OCI-LY7 (cell line): ENCODE measurements around the gene TOR1A.

Source experiments
- EZH2phosphoT487 ChIP-seq: fragments of 200-600 bp; sonication (generic); IDR thresholded peaks from 2 replicates; pipeline ENCODE4 v1.6.1; 2018; ENCODE audit warnings: low read depth, borderline replicate concordance, mild to moderate bottlenecking, mixed run types, antibody characterized with exemption, low read length, moderate library complexity, mixed read lengths
- TF ChIP-seq, protein P1 (sequence below): fragments of 200-600 bp; sonication (generic); conservative IDR thresholded peaks from 2 replicates; pipeline ENCODE4 v1.5.1; 2014; ENCODE audit warnings: mild to moderate bottlenecking, antibody characterized with exemption, low read length, moderate library complexity, mixed read lengths

DNA sequence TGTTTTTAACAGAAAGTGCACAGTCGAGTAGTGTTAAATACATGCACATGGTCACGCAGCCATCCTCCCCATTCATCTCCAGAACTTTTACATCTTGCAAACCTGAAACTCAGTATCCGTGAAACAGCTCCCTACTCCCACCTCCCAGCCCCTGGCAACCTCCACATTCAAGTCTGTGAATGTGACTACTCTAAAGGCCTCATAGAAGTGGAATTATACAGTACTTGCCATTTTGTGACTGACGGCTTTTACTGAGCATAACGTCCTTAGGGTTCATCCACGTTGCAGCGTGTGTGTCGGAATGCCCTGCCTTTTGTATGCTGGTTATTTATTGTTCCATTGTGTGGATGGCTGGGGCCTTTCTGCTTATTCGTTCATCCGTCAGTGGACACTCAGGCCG, 47.1 kb upstream of the TOR1A start:
- TF ChIP-seq, protein P1, sequence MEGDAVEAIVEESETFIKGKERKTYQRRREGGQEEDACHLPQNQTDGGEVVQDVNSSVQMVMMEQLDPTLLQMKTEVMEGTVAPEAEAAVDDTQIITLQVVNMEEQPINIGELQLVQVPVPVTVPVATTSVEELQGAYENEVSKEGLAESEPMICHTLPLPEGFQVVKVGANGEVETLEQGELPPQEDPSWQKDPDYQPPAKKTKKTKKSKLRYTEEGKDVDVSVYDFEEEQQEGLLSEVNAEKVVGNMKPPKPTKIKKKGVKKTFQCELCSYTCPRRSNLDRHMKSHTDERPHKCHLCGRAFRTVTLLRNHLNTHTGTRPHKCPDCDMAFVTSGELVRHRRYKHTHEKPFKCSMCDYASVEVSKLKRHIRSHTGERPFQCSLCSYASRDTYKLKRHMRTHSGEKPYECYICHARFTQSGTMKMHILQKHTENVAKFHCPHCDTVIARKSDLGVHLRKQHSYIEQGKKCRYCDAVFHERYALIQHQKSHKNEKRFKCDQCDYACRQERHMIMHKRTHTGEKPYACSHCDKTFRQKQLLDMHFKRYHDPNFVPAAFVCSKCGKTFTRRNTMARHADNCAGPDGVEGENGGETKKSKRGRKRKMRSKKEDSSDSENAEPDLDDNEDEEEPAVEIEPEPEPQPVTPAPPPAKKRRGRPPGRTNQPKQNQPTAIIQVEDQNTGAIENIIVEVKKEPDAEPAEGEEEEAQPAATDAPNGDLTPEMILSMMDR: no peak
- no peak for TF ChIP-seq EZH2phosphoT487
